Central memory CD4-positive, alpha-beta T cell (primary cell): Measurements from ENCODE around the gene PLA2G3.
"Not testable (repeated sequence)": the region's sequence is repeated elsewhere in the genome, so short reads cannot be mapped to it uniquely, and the experiment has no call there.

Source experiments
- DNase-seq: peaks from one replicate; pipeline ENCODE4 v3.0.0; 2022

The PLA2G3 gene

DNA sequence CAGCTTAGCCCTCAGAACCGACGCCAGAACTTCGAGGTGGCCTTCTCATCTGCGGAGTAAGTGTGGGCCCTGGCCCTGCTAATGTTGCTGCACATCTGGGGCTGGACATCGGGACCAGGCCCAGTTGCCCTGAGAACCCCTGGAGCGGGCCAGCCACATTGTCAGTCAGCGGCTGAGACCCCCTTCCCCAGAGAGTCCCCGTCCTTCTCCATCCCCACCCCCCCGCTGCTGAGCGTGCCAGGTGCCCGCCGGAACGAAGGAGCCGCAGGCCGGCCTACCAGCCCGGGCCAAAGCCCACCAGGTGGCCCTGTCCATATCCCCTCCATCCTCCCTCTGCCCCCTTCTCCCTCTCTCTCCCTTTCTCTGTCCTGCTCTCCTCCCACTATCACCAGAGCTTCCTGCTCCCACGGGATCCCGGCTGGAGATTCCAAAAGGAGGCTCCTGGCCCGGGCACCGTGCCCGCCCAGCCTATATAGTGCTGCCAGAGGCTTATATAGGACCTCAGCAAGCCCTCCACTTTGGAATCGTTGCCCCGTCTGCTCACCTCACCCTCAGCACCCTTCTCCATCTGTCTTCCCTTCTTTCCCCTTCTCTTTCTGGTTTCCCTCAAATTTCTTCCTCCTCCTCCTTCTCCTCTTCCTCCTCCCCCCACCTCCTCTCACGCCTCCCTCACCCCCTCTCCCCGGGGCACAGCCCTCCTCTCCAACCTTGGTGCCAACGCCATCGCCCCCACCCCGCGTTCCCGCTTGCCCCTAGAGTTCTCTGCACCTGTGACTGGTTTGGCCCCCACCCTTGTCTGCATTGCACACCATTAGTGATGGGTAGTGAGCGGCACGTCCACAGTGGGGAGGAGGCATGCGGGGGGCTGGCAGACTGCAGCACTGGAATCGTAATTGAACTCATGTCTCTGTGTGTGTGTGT is 40.2 kb downstream of the PLA2G3 start:
- no peak for DNase-seq

DNA sequence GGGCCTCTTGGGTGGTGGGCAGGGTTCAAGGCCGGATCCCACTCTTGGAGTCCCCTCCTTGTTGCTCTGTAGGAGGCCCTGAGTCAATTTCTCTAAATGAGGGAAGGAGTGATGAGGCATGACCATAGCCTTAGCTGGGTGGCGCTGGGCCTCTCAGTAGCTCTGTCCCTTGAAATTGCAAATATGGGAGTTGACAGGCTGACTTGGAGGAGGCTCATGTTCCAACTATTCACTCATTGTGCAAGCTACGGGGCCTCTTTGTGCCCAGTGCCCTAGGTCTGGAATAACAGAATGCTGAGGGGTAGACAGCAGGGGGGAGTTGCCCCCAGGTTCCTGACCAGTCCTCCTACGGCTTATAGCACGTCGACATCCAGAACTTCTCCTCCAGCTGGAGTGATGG is 40.9 kb downstream of the PLA2G3 start:
- no peak for DNase-seq

DNA sequence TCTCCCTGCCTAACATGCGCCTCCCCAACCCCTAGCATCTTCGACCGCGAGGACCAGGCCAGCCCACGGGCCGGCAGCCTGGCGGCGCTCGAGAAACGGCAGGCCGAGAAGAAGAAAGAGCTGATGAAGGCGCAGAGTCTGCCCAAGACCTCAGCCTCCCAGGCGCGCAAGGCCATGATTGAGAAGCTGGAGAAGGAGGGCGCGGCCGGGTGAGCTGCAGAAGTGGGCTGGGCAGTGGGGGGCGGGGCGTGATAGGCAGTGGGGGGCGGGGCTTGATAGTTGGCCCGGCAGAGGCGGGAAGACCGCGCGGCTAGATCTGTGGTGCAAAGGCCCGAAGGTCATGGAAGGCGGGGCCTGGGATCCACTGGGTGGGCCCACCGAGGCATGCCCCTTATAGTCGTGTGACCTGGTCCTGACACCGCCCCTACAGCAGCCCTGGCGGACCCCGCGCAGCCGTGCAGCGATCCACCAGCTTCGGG is 41.6 kb downstream of the PLA2G3 start:
- DNase-seq = no peak

- no peak for DNase-seq
Measured at GRCh38 chr22:31097941-31098631, 42.2 kb downstream of the PLA2G3 start.

GRCh38 chr22:31097539-31097938 is 42.8 kb downstream of the PLA2G3 start:
- DNase-seq = not testable (repeated sequence)

DNA sequence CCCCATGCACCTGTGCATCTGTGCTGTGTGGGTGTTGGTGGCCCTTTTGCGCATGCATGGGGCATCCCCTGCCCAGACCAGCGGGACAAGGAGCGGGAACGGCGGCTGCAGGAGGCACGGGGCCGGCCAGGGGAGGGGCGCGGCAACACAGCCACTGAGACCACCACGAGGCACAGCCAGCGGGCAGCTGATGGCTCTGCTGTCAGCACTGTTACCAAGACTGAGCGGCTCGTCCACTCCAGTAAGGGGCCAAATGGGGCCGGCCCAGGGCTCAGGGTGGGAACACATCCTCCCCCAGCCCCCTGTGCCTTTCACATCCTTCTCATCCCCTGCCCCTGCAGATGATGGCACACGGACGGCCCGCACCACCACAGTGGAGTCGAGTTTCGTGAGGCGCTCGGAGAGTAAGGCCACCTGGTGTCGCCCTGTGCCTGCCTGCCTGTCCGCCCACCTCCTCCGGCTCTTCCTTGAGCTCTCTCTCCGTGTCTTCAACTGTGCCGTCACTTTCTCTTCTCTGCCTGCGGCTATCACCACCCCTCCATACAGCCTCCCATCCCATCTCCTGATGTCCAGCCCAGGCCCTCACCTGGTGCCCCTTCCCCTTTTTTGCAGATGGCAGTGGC is 43.5 kb downstream of the PLA2G3 start:
- DNase-seq = no peak

DNA sequence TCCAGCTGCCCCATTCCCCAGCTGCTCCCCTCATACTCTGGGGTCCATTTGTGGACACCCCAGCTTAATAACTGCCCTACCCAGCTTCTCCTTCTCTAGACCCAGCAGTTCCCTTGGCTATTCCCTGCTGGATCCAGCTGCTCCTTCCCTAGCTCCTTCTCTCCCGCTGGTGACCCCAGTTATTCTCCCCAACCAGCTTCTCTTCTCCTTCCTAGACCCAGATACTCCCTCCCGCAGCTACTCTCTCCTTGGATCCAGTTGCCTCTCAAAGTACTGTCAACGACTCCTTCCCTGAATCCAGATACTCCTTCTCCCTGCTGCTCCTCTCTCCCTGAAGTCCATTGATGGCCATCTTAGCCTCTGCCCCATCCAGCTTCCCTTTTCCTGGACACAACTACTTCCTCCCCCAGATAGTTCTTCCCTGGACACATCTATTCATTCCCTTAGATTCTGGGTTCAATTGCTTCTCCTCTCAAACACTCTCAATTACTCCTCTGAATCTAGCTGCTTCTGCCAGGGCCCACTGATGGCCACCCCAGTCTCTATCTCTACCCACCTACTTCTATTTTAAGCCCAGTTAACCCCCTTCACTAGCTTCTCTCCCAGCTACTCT is 44.6 kb downstream of the PLA2G3 start:
- no peak for DNase-seq

GRCh38 chr22:31094741-31095140 is 45.6 kb downstream of the PLA2G3 start:
- DNase-seq = no peak

- DNase-seq = no peak
Measured at GRCh38 chr22:31094021-31094551, 46.2 kb downstream of the PLA2G3 start.

DNA sequence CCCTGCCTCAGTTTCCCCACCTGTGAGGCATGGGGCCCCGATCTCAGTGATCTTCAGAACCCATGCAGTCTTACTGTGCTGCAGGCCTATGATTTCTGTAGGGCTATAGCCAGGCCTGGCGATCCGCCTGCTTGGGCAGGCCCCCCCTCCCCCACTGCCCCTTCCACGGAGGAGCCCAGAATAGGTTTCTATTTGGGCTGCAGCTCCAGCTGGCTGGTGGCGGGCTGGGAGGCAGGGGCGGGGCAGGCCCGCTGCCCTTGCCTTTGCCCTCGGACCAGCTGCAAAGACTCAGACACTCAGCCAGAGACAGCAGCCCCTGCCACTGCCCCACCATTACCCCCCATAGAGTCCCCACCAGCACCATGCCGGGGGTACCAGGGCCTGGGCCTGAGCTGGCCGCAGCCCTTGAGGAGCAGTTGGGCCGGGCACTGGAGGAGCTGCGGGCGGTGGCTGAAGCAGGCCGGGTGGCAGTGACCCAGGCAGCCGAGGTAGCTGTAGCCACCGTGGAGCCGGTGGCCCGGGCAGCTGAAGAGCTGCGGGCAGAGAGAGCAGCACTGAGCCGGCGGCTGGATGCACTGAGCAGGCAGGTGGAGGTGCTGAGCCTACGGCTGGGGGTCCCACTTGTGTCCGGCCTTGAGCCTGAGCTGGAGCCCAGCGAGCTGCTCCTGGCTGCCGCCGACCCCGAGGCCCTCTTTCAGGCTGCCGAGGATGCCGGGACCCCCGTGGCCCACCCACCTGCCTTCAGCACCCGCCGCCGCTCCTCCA is 47.0 kb downstream of the PLA2G3 start:
- no peak for DNase-seq

DNA sequence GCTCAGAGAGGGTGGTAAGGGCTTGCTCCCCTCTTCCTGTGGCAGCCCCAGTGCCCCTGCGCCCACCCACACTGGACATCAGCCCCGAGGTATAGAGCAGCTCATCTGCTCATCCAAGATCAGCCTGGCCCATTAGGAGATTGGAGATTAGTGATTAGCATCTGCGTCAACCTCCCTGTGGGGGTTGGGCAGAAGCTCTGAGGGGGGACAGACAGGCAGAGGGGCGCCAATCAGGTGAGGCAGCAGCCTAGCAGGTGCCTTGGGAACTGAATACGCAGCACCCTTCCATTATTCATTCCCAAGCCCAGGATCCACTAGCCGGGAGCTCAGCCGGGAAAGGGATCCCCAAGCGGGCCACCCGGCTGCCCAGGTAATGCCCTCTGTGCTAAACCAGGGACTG is 48.1 kb downstream of the PLA2G3 start:
- no peak for DNase-seq

- DNase-seq = no peak
Measured at GRCh38 chr22:31091106-31091975, 49.0 kb downstream of the PLA2G3 start.

DNA sequence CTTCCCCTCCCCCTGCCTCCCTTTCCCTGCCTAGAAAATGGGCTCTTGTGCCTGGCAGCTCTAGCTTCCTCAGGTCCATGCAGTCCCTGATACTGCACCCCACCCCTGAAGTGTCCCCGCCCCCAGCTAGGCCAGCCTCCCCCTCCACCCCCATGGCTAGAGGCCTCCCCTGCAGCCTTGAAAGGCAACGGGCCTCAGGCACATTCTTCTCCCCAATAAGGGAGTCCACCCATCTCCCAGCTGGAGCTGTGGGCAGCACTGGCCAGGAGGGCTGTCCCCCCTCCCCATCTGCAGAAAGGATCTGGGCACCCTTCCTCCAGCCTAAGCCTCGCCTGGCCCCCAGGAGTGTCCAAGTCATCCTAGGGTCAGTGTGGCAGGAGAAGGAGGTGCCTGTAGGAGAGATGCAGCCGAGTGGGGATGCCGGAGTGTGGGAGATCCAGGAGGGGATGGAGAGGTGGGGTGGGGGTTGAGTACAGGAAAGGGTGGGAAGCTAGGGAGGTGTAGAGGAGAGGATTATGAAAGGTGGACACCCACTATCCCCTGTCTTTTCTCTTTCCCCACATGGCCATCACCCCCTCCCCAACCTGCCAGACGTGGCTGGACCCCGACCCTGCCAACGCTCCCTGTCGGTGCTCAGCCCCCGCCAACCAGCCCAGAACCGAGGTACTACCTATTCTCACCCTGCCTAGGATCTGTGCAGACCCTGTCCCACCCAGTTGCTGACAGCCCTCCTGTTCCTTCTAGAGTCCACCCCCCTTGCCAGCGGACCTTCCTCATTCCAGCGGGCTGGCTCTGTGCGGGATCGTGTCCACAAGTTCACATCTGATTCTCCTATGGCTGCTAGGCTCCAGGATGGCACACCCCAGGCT is 49.9 kb downstream of the PLA2G3 start:
- DNase-seq = no peak

- DNase-seq = peak; percentile 25
Measured at GRCh38 chr22:31089160-31090100, 50.9 kb downstream of the PLA2G3 start.

DNA sequence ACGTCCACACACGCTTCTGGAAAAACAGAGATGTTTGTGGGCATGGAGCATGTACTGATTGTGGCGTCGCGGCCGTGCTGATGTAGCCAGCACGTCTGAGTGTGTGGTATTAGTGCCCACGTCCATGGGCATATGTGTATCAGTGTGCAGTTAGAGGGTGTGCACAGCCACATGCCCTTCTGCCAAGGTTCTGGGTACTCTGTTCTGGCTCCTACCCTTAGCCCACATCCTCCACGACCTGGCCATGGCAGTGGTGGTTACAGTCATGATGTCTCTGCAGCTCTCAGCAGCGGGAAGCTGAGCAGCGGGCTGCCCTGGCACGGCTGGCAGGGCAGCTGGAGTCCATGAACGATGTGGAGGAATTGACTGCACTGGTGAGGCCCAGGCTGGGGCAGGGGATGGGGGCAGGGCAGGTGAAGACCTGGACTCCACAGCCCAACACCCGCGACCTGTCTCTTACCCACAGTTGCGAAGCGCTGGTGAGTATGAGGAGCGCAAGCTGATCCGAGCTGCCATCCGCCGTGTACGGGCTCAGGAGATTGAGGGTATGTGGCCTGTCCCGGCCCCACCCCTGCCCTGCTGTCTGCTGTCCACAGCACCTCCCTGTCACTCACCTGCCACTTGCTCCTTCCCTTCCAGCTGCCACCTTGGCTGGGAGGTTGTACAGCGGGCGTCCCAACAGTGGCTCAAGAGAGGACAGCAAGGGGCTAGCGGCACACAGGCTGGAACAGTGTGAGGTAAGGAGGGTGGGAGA is 51.9 kb downstream of the PLA2G3 start:
- DNase-seq = no peak

DNA sequence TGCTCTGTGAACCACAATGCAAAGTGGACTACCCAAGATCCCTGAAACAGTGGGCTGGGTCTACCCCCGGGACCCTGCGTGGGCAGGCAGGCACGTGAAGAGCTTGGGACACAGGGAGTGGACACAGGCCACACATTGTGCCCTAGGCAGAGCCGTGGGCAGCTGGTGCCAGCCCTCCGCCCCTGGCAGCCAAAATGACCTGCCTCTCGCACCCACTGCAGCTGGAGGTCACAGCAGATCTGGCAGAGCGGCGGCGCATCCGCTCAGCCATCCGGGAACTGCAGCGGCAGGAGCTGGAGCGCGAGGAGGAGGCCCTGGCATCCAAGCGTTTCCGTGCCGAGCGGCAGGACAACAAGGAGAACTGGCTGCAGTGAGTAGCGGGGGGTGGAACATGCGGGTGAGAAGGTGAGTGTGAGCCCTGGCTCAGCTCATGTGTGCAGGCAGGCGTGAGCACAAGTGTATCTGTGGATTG is 52.5 kb downstream of the PLA2G3 start:
- DNase-seq = no peak

DNA sequence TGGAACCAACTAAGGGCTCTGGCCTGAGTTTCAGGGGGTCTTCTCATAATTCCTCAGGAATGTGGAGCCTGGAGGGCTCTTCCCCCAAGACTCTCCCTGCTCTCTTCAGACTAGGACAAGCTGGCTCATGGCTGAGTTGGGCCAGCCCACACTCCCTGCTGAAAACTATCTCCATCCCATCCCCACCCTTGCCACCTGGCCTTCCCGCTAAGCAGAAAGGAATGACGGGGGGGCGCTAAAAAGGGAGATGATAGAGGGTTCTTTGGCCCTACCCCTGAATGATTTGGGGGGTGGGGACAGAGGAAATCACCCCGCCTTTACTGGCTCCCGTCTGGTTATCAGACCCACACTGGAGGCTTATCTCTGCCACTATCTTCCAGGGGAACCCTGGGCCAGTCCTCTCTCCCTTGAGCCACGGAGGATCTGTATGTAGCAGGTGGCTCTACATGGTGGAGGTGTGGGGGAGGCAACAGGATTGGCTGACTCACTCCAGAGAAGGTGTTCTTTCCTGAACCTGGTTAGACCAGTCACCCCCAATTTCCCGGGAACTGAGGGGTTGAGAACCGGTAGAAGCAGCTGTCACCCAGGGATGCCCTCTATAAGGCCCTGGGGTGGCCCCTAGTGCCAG is 53.5 kb downstream of the PLA2G3 start:
- no peak for DNase-seq
